GM18858 (cell line): ENCODE results near the gene GAS2.

Experiments used
- ATAC-seq: cut with Tn5 transposase; IDR thresholded peaks from one replicate; pipeline ENCODE4 v1.9.1; 2021; ENCODE audit not compliant: unreplicated experiment

Gene GAS2

DNA sequence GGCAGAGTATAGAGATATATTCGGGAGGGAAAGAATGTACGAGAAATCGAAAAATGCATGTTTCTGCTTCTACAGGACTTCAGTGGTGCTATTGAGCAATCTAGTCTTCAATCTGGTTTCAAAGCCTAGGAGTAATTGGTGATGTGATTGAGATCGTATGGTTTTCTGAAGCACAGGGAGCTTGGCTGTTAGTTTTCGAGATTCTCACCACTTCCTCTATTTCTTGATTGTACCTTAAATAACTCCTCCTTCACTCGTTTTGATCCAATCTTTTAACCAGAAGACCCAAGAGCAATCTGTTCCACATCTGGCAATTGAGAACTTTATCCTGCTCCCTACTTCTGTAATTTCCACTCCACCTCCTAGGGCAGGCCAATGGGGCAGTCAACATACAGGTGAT is 193.3 kb downstream of the GAS2 start:
- ATAC-seq, result no peak

DNA sequence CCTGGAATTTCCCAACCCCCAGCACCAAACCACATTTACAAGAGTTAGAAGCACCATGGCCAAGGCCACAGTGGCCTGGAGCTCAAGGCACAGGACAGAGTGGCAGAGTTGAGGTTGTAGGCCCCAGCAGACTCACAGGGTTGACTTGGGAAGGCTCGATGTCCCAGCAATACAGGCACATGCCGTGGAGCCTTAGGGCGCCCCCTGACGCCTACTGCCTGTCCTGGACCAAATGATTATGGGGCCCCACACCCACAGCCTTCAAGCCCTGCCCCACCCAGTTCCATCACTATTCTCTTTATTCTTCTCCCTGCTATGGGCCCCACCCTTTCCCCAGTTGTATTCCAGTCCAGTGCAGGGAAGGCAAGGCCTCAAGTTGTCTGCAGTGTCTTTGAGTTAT is 193.8 kb downstream of the GAS2 start, which contains the start of gene CCDC179:
TSS of gene CCDC179 (minus strand) at position 234 of the 400 bp plus-strand sequence. CDS start at position 181, 53 bp downstream.
- no peak for ATAC-seq
